K562 (cell line): Measurements from ENCODE around the gene PROM2. TPM values are rescaled to one million over a fixed set of nuclear protein-coding genes. Genes with fewer than 3 reads are reported as not detected.

ENCODE experiments used
- ATAC-seq: fragments of 200-7000 bp; cut with Tn5 transposase; 3 replicates; pipeline ENCODE4 v1.9.1; 2020; ENCODE audit warnings: moderate library complexity
- BruUV-seq: library from RNA; stranded (reverse); fragments of 400-500 nt; replicated peaks from 2 replicates; lab custom pipeline; 2021; lab: Mats Ljungman, UMichigan
- CTCF ChIA-PET: fragments of 300-600 bp; formaldehyde crosslinking; extraction: SDS; loops from one replicate; lab custom pipeline; 2021; ENCODE audit warnings: low intra/inter-chr PET ratio; lab: Yijun Ruan, JAX
- POLR2A ChIA-PET: fragments of 300-600, 350-650 bp; sonication (Branson Sonifier 250); formaldehyde crosslinking; extraction: SDS; loops from one replicate; lab custom pipeline; 2021; ENCODE audit warnings: antibody characterized with exemption, inconsistent platforms; lab: Yijun Ruan, JAX
- DNase-seq, 4 experiments: peaks; one replicate each; pipeline versions ENCODE4 v3.0.0 to v3.0.0-alpha.2; 2011 to 2018; ENCODE audit warnings: low spot score in 3 of 4, mixed read lengths in 3 of 4; ENCODE audit errors: extremely low read depth in 1 of 4
- FAIRE-seq: peaks from 2 replicates; lab custom pipeline; 2011; peaks lifted over from hg19 to GRCh38; lab: Jason Lieb, UNC
- H2AFZ ChIP-seq: 2 replicates; pipeline ENCODE4 v1.6.0; 2011; ENCODE audit warnings: low read depth, low read length, control low read depth, inconsistent platforms
- H3K27ac ChIP-seq: fragments of 200-600 bp; 3 replicates; pipeline ENCODE4 v1.8.0; 2011; ENCODE audit warnings: low read depth, mild to moderate bottlenecking, control low read depth, inconsistent platforms, low read length, moderate library complexity, mixed read lengths; ENCODE audit errors: extremely low read depth
- H3K27me3 ChIP-seq, 2 experiments: fragments of 300-600 bp in 1 of 2; 2 replicates in 1 of 2; 3 replicates in 1 of 2; pipeline versions ENCODE4 v1.6.0 to v1.8.0; 2011; ENCODE audit warnings: inconsistent platforms in 2 of 2, low read length in 2 of 2, mild to moderate bottlenecking in 1 of 2, mixed read lengths in 1 of 2, moderate library complexity in 1 of 2; ENCODE audit not compliant: control insufficient read depth in 2 of 2, insufficient read depth in 2 of 2
- H3K36me3 ChIP-seq: fragments of 300-600 bp; 3 replicates; pipeline ENCODE4 v1.8.0; 2011; ENCODE audit warnings: mild to moderate bottlenecking, low read length, inconsistent platforms; ENCODE audit not compliant: control insufficient read depth, insufficient read depth
- H3K4me1 ChIP-seq, 2 experiments: fragments of 200-600 bp in 1 of 2; replicated peaks in 1 of 2; 2 replicates in 1 of 2; 3 replicates in 1 of 2; pipeline versions ENCODE4 v1.5.1 to v1.8.0; 2011; ENCODE audit warnings: inconsistent platforms in 2 of 2, low read length in 2 of 2, mild to moderate bottlenecking in 1 of 2, mixed read lengths in 1 of 2, moderate library complexity in 1 of 2; ENCODE audit not compliant: control insufficient read depth in 2 of 2, insufficient read depth in 2 of 2
- H3K4me2 ChIP-seq: 2 replicates; pipeline ENCODE4 v1.6.1; 2011; ENCODE audit warnings: low read length, control low read depth, inconsistent platforms, mixed read lengths; ENCODE audit not compliant: insufficient read depth
- H3K4me3 ChIP-seq: fragments of 200-600 bp; sonication (generic), shearing (Covaris generic); 2 replicates; pipeline ENCODE4 v1.5.1; 2016; ENCODE audit warnings: control low read depth, inconsistent platforms
- H3K79me2 ChIP-seq: fragments of 200-600 bp; 3 replicates; pipeline ENCODE4 v1.8.0; 2011; ENCODE audit warnings: low read length, inconsistent platforms; ENCODE audit not compliant: control insufficient read depth, insufficient read depth
- H3K9ac ChIP-seq, 2 experiments: 2 replicates each; pipeline versions ENCODE4 v1.6.0 to v1.6.1; 2011; ENCODE audit warnings: low read depth in 2 of 2, low read length in 2 of 2, control low read depth in 1 of 2, inconsistent platforms in 1 of 2, mild to moderate bottlenecking in 1 of 2, mixed read lengths in 1 of 2; ENCODE audit not compliant: insufficient read depth in 1 of 2
- H3K9me1 ChIP-seq: one replicate; pipeline ENCODE4 v1.6.0; 2011; ENCODE audit warnings: inconsistent platforms, mild to moderate bottlenecking, low read length, moderate library complexity; ENCODE audit not compliant: control insufficient read depth, insufficient read depth
- H3K9me3 ChIP-seq: replicated peaks from 2 replicates; pipeline ENCODE4 v1.5.1; 2011; ENCODE audit warnings: low read depth, low read length, inconsistent platforms; ENCODE audit not compliant: control insufficient read depth, insufficient read depth
- H4K20me1 ChIP-seq: replicated peaks from 2 replicates; pipeline ENCODE4 v1.6.1; 2011; ENCODE audit warnings: low read length, inconsistent platforms, mixed read lengths; ENCODE audit not compliant: control insufficient read depth, insufficient read depth
- CBX5 ChIP-seq: IDR thresholded peaks from 2 replicates; pipeline ENCODE4 v1.6.1; 2014; ENCODE audit warnings: low read depth, borderline replicate concordance
- FOXA3 ChIP-seq, 2 experiments: fragments of 450-650 bp in 1 of 2; sonication (generic) in 1 of 2; formaldehyde crosslinking; IDR thresholded peaks in 1 of 2; conservative IDR thresholded peaks in 1 of 2; 2 replicates each; pipeline versions ENCODE4 v1.4.0 to v1.8.0; 2020 to 2022; ENCODE audit warnings: mild to moderate bottlenecking in 2 of 2, missing genetic modification reagents in 1 of 2
- FOXK1 ChIP-seq: sonication (generic); formaldehyde crosslinking; IDR thresholded peaks from 2 replicates; pipeline ENCODE4 v1.8.0; 2022; ENCODE audit warnings: missing genetic modification reagents, mild to moderate bottlenecking, borderline replicate concordance
- GTF2E2 ChIP-seq: fragments of 200-800 bp; sonication (Bioruptor generic); IDR thresholded peaks from 2 replicates; pipeline ENCODE4 v1.6.1; 2016; ENCODE audit warnings: missing genetic modification characterization, missing compliant biosample characterization
- IFI16 ChIP-seq: fragments of 250-450 bp; sonication (Bioruptor Pico); IDR thresholded peaks from 2 replicates; pipeline ENCODE4 v2.1.2; 2022; ENCODE audit warnings: mild to moderate bottlenecking, inconsistent platforms
- ILK ChIP-seq: fragments of 450-650 bp; IDR thresholded peaks from 2 replicates; pipeline ENCODE4 v1.6.1; 2016; ENCODE audit warnings: missing genetic modification characterization, low read depth, mild to moderate bottlenecking, missing compliant biosample characterization, moderate library complexity, borderline replicate concordance
- MXI1 ChIP-seq: IDR thresholded peaks from 2 replicates; pipeline ENCODE4 v1.6.1; 2011; ENCODE audit warnings: low read depth, mild to moderate bottlenecking, improper control_type of control experiment, low read length
- NBN ChIP-seq: fragments of 450-650 bp; IDR thresholded peaks from 2 replicates; pipeline ENCODE4 v1.6.1; 2016; ENCODE audit warnings: low read depth, mild to moderate bottlenecking
- NCOA1 ChIP-seq: fragments of 450-650 bp; IDR thresholded peaks from 2 replicates; pipeline ENCODE4 v1.6.1; 2016; ENCODE audit warnings: low read depth
- NEUROD1 ChIP-seq: fragments of 150-350 bp; IDR thresholded peaks from 2 replicates; pipeline ENCODE4 v1.6.1; 2014; ENCODE audit warnings: borderline replicate concordance, low read length, low read depth; ENCODE audit not compliant: partially characterized antibody
- NKRF ChIP-seq: fragments of 450-650 bp; IDR thresholded peaks from 2 replicates; pipeline ENCODE4 v1.6.1; 2016; ENCODE audit warnings: borderline replicate concordance
- NONO ChIP-seq, 2 experiments: fragments of 200-400 bp in 1 of 2; fragments of 450-650 bp in 1 of 2; formaldehyde crosslinking in 1 of 2; IDR thresholded peaks; 2 replicates each; pipeline ENCODE4 v1.6.1; 2017; ENCODE audit warnings: low read depth in 2 of 2, mild to moderate bottlenecking in 2 of 2, moderate library complexity in 2 of 2, low read length in 1 of 2
- SMARCC2 ChIP-seq: fragments of 450-650 bp; IDR thresholded peaks from 2 replicates; pipeline ENCODE4 v1.6.1; 2017; ENCODE audit warnings: antibody characterized with exemption, moderate library complexity, mild to moderate bottlenecking, low read depth
- TCF7 ChIP-seq: sonication (generic); IDR thresholded peaks from 2 replicates; pipeline ENCODE4 v1.6.1; 2016; ENCODE audit warnings: antibody characterized with exemption, borderline replicate concordance
- TFAM ChIP-seq: fragments of 250-450 bp; sonication (Bioruptor Pico); conservative IDR thresholded peaks from 2 replicates; pipeline ENCODE4 v1.5.0; 2021; ENCODE audit warnings: mild to moderate bottlenecking, moderate library complexity
- ZNF217 ChIP-seq: sonication (generic); formaldehyde crosslinking; IDR thresholded peaks from 2 replicates; pipeline ENCODE4 v1.8.0; 2022; ENCODE audit warnings: mild to moderate bottlenecking, missing genetic modification reagents
- WGBS: fragments of 100-300 bp; shearing (Covaris generic); methylation state at CpG from one replicate; pipeline ENCODE4 v1.1.6; 2016; ENCODE audit warnings: low coverage, mixed read lengths; ENCODE audit not compliant: insufficient coverage; ENCODE audit errors: missing lambda C conversion rate; 5-methylcytosine and 5-hydroxymethylcytosine counted together
- in situ Hi-C: fragments of 300-500 bp; cut with MboI; formaldehyde crosslinking; loops from 4 replicates; pipeline ENCODE4 v1.15.0; 2018; ENCODE audit warnings: inconsistent platforms, mixed read lengths
- intact Hi-C: fragments of 100-400 bp; cut with micrococcal nuclease; formaldehyde crosslinking; loops from 2 replicates; pipeline ENCODE4 v1.14.2; 2022
- polyA plus RNA-seq, 8 experiments: library from polyadenylated mRNA; depleted of rRNA in 4 of 8; stranded (reverse) in 5 of 8; unstranded in 3 of 8; fragments of >200 nt; fragmentation: Nextera tagmentation in 2 of 8; fragmentation: Illumina TruSeq in 1 of 8; extraction: Ambion mirVana in 2 of 8; extraction: Trizol in 1 of 8; gene quantifications; 2 replicates each; pipeline versions ENCODE4 v1.2.1 to v1.2.3, GENCODE V29; 2011 to 2014; ENCODE audit warnings: inconsistent platforms in 1 of 8, missing spikeins in 1 of 8
- total RNA-seq, 7 experiments: library from RNA; depleted of rRNA in 6 of 7; stranded (reverse); fragments of >200 nt in 6 of 7; fragmentation: Illumina TruSeq in 2 of 7; extraction: Trizol in 2 of 7; gene quantifications; 2 replicates each; pipeline versions ENCODE4 v1.2.1 to v1.2.3, GENCODE V29; 2011 to 2021; ENCODE audit warnings: low replicate concordance in 1 of 7
- TF ChIP-seq, protein P1 (sequence below): sonication (generic); formaldehyde crosslinking; IDR thresholded peaks from 2 replicates; pipeline ENCODE4 v1.8.1; 2022; ENCODE audit warnings: missing genetic modification reagents
- TF ChIP-seq, protein P2 (sequence below): fragments of 450-650 bp; formaldehyde crosslinking; conservative IDR thresholded peaks from 2 replicates; pipeline ENCODE4 v1.4.0; 2022; ENCODE audit warnings: mild to moderate bottlenecking, missing genetic modification characterization

The PROM2 gene
- total and polyA plus RNA-seq, 9 of the 15 experiments (the other 6 are each of a cell fraction or from before 2014, with no cell fraction given): not detected

DNA sequence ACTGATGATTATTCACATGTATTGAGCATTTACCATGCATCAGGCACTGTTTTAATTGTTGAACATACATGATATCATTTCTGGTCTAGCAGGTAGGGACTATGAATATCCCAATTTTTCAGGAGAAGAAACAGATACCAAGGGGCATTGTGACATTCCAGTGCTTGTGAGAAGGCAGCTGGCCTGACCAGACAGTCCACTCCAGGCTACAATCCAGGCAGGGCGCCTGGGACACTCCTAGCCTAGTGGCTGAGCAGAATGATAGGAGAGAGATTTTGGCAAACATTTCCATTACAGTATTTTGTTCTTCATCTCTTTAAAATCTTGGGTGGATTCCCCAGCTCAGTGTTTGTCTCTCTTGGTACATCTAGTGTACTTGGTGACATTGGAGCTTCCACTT lies 42.0 kb upstream of the PROM2 start (continued):
- TF ChIP-seq CBX5: no peak

DNA sequence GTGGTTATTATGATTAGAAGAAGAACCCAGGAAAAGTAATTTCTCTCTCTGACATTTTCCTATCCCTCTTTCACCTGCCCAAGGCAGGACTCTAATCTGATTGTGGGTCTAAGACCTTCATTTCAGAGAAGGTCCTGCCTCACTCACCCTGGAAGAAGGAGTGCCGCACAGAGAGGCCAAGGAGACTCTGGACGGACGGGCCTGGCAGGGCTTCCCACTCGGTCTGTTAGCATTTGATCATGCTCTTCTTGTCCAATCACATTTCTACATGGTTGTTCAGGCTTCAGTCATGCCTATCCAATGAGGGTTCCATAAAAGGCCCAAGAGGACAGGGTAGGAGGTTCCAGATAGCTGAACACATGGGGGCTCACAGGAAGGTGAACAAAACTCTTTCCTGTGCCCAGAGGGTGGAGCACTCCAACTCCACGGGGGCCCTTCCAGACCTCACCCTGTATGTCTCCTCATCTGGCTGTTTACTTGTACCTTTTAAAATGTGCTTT lies 39.9 kb upstream of the PROM2 start:
- Histone ChIP-seq H3K36me3 (no peaks in the 10 kb centered on the region), H3K4me1 (no peaks in the 10 kb centered on the region), H4K20me1 (no peaks in the 10 kb centered on the region), H3K27me3 (peaks cover 0 to 8% of the 10 kb centered on the region in 2 experiments; a peak in 3 of 5 replicates), H3K9me1 (no peaks in the 10 kb centered on the region), H3K79me2 (no peaks in the 10 kb centered on the region), H3K4me2 (no peak overlapping the region), H3K9ac (no peak overlapping the region), H3K9me3 (no peaks in the 10 kb centered on the region), H3K27ac (no peak overlapping the region), H3K4me3 (no peak overlapping the region), H2AFZ (no peak overlapping the region)
- ChIA-PET CTCF (no interaction called here), POLR2A (no interaction called here)
- in situ Hi-C loops: no loop called here
- FAIRE-seq: no peak
- WGBS: 5% methylated on average over 5 of the region's 5 CpGs
- intact Hi-C loops: no loop called here
- no TSS peak for BruUV-seq
- no peak; the same call in 2 of the 3 replicates for ATAC-seq
- no peak for DNase-seq
- TF ChIP-seq FOXA3 (CRISPR knock-in tag; conservative IDR thresholded peaks at IDR 0.05 in 1 of 2, IDR thresholded peaks at IDR 0.05 in 1 of 2) (no peak), SMARCC2 (no peak), ILK (tag) (no peak), GTF2E2 (no peak), NBN (no peak), NKRF (no peak), FOXK1 (CRISPR knock-in tag) (no peak), MXI1 (no peak), NCOA1 (no peak), TFAM (CRISPR knock-in tag) (no peak), ZNF217 (no peak), IFI16 (CRISPR knock-in tag) (no peak), NONO (IDR thresholded peaks at IDR 0.05; ENCODE audit: low read depth in 2 of 2, low read length in 1 of 2) (no peak), TCF7 (no peak), NEUROD1 (no peak)
- TF ChIP-seq, protein P1, sequence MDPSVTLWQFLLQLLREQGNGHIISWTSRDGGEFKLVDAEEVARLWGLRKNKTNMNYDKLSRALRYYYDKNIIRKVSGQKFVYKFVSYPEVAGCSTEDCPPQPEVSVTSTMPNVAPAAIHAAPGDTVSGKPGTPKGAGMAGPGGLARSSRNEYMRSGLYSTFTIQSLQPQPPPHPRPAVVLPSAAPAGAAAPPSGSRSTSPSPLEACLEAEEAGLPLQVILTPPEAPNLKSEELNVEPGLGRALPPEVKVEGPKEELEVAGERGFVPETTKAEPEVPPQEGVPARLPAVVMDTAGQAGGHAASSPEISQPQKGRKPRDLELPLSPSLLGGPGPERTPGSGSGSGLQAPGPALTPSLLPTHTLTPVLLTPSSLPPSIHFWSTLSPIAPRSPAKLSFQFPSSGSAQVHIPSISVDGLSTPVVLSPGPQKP (CRISPR knock-in tag): no peak
- TF ChIP-seq, protein P2, sequence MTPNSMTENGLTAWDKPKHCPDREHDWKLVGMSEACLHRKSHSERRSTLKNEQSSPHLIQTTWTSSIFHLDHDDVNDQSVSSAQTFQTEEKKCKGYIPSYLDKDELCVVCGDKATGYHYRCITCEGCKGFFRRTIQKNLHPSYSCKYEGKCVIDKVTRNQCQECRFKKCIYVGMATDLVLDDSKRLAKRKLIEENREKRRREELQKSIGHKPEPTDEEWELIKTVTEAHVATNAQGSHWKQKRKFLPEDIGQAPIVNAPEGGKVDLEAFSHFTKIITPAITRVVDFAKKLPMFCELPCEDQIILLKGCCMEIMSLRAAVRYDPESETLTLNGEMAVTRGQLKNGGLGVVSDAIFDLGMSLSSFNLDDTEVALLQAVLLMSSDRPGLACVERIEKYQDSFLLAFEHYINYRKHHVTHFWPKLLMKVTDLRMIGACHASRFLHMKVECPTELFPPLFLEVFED (CRISPR knock-in tag): no peak
